MCF 10A (cell line): ENCODE data around the gene ACIN1. TPM values are rescaled to one million over a fixed set of nuclear protein-coding genes. Genes with fewer than 3 reads are reported as not detected.

Source experiments
- BruUV-seq: library from RNA; stranded (reverse); fragments of 400-500 nt; replicated peaks from 2 replicates; lab custom pipeline; 2021; lab: Mats Ljungman, UMichigan
- CTCF ChIA-PET: fragments of 300-600 bp; sonication (Branson Sonifier 250); formaldehyde crosslinking; extraction: SDS; loops from one replicate; lab custom pipeline; 2021; ENCODE audit warnings: antibody characterized with exemption, inconsistent platforms; lab: Yijun Ruan, JAX
- POLR2A ChIA-PET: fragments of 300-600, 350-650 bp; sonication (Branson Sonifier 250); formaldehyde crosslinking; extraction: SDS; loops from one replicate; lab custom pipeline; 2020; ENCODE audit warnings: antibody characterized with exemption, inconsistent platforms; lab: Yijun Ruan, JAX
- DNase-seq: peaks from one replicate; pipeline ENCODE4 v3.0.0-alpha.2; 2018; ENCODE audit not compliant: unreplicated experiment
- H3K27ac Mint-ChIP-seq: one replicate; pipeline ENCODE4 v1.8.0; 2022; ENCODE audit warnings: mild to moderate bottlenecking, low read depth, mixed read lengths; ENCODE audit not compliant: unreplicated experiment
- H3K27me3 Mint-ChIP-seq: one replicate; pipeline ENCODE4 v1.8.0; 2022; ENCODE audit warnings: mixed read lengths; ENCODE audit not compliant: insufficient read depth, unreplicated experiment
- H3K36me3 Mint-ChIP-seq: one replicate; pipeline ENCODE4 v1.8.0; 2022; ENCODE audit warnings: mild to moderate bottlenecking, moderate library complexity, mixed read lengths; ENCODE audit not compliant: insufficient read depth, unreplicated experiment
- H3K4me1 Mint-ChIP-seq: one replicate; pipeline ENCODE4 v1.8.0; 2022; ENCODE audit warnings: mixed read lengths; ENCODE audit not compliant: insufficient read depth, unreplicated experiment
- H3K4me3 Mint-ChIP-seq: one replicate; pipeline ENCODE4 v1.8.0; 2022; ENCODE audit warnings: mild to moderate bottlenecking, moderate library complexity, mixed read lengths; ENCODE audit not compliant: unreplicated experiment
- H3K9me3 Mint-ChIP-seq: one replicate; pipeline ENCODE4 v1.8.0; 2022; ENCODE audit warnings: mixed read lengths; ENCODE audit not compliant: unreplicated experiment
- intact Hi-C: fragments of 100-400 bp; cut with micrococcal nuclease; formaldehyde crosslinking; loops from 2 replicates; pipeline ENCODE4 v1.14.1; 2022
- total RNA-seq: library from RNA; stranded (reverse); gene quantifications from 2 replicates; pipeline ENCODE4 v1.2.3, GENCODE V29; 2022
- TF ChIP-seq, protein P1 (sequence below): fragments of 200-600 bp; IDR thresholded peaks from one replicate; pipeline ENCODE4 v1.8.0; 2022; ENCODE audit warnings: antibody characterized with exemption, mild to moderate bottlenecking; ENCODE audit not compliant: unreplicated experiment

Gene ACIN1
- total RNA-seq, 1 experiment from 2014 or later = 197 TPM

DNA sequence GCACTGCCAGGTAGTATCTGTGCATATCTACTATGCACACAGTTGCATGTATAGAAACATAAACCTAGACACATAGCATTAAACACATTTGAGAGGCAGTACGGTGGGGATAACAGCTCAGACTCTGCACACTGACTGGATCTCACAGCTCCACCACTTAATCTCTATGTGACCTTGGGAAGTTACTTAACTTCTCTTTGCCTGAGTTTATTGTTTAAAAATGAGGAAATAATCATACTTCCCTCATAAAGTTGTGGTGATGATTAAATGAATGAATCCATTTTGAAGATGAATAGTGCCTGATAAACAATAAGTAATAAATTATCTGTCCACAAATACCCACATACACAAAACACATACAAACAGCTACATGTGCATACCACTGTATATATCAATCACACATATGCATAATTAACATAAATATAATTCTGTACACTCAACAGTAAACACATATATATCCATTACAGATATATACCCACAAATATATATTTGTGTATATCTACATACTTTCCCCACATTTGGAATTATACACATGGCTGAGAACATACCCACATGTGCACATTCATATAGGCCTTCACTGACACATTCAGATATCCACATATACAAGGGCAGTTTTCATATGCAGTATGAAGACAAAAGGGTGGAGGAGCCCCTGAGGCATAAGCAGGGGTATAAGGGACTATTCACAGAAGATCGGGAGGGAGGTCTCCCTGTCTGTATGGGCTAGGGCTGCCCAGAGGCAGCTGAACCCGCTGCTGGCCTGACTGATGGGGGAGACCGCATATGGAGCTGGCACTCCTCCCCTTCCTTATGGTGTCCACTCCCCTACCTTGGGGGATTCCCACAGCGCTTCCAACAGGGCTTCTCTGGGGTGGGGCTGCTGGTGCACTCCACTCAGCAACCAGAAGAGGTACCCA lies 43.5 kb downstream of the ACIN1 start:
- BruUV-seq = no TSS peak
- H3K27me3 Mint-ChIP-seq = no peaks in the 10 kb centered on the region
- no peak overlapping the region for H3K27ac Mint-ChIP-seq
- TF ChIP-seq, protein P1, sequence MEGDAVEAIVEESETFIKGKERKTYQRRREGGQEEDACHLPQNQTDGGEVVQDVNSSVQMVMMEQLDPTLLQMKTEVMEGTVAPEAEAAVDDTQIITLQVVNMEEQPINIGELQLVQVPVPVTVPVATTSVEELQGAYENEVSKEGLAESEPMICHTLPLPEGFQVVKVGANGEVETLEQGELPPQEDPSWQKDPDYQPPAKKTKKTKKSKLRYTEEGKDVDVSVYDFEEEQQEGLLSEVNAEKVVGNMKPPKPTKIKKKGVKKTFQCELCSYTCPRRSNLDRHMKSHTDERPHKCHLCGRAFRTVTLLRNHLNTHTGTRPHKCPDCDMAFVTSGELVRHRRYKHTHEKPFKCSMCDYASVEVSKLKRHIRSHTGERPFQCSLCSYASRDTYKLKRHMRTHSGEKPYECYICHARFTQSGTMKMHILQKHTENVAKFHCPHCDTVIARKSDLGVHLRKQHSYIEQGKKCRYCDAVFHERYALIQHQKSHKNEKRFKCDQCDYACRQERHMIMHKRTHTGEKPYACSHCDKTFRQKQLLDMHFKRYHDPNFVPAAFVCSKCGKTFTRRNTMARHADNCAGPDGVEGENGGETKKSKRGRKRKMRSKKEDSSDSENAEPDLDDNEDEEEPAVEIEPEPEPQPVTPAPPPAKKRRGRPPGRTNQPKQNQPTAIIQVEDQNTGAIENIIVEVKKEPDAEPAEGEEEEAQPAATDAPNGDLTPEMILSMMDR = no peak
- peaks cover 8% of the 10 kb centered on the region for H3K4me1 Mint-ChIP-seq
- intact Hi-C loops = no loop called here
- DNase-seq = no peak
- ChIA-PET CTCF (interaction anchor here (0.9 to 2.3 kb wide), 3 partner anchors 18 to 65 kb away, joined by 3 to 17 read pairs (median 3); no protein-coding TSS in a partner anchor), POLR2A (interaction anchor here (0.7 to 1.0 kb wide), 2 partner anchors 44 to 95 kb away, joined by 4 to 6 read pairs; partner anchors contain the start of genes ACIN1, C14orf119 and HAUS4)
- no peaks in the 10 kb centered on the region for H3K36me3 Mint-ChIP-seq
- no peak overlapping the region for H3K4me3 Mint-ChIP-seq
- H3K9me3 Mint-ChIP-seq = no peaks in the 10 kb centered on the region

DNA sequence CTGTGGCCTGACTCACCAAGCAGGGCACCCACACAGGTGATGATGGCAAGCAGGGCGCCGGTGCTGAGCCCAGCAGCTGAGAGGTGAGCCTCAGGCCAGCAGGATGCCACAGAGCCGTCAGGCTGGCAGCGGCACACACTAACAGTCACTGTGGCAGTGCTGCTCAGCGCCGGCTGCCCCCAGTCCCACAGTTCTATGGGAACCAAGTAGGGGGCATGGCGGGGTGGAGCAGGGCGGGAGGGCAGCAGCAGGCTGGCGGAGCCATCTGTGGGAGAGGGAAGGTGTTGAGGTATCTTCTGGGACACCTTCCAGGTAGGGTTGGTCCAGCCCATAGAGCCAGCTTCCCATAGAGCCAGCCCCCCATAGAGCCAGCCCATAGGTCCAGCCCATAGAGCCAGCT lies 45.9 kb downstream of the ACIN1 start:
- no peak for DNase-seq
- POLR2A ChIA-PET = no interaction called here
- TF ChIP-seq, protein P1 = no peak
- intact Hi-C loops = no loop called here
- Mint-ChIP-seq H3K9me3 (no peaks in the 10 kb centered on the region), H3K4me3 (no peak overlapping the region), H3K27me3 (no peaks in the 10 kb centered on the region), H3K27ac (no peak overlapping the region), H3K4me1 (no peaks in the 10 kb centered on the region), H3K36me3 (no peaks in the 10 kb centered on the region)
- CTCF ChIA-PET = interaction anchor here (0.5 to 1.6 kb wide), 4 partner anchors 9 to 246 kb away, joined by 3 to 6 read pairs (median 4); no protein-coding TSS in a partner anchor
- no TSS peak for BruUV-seq

DNA sequence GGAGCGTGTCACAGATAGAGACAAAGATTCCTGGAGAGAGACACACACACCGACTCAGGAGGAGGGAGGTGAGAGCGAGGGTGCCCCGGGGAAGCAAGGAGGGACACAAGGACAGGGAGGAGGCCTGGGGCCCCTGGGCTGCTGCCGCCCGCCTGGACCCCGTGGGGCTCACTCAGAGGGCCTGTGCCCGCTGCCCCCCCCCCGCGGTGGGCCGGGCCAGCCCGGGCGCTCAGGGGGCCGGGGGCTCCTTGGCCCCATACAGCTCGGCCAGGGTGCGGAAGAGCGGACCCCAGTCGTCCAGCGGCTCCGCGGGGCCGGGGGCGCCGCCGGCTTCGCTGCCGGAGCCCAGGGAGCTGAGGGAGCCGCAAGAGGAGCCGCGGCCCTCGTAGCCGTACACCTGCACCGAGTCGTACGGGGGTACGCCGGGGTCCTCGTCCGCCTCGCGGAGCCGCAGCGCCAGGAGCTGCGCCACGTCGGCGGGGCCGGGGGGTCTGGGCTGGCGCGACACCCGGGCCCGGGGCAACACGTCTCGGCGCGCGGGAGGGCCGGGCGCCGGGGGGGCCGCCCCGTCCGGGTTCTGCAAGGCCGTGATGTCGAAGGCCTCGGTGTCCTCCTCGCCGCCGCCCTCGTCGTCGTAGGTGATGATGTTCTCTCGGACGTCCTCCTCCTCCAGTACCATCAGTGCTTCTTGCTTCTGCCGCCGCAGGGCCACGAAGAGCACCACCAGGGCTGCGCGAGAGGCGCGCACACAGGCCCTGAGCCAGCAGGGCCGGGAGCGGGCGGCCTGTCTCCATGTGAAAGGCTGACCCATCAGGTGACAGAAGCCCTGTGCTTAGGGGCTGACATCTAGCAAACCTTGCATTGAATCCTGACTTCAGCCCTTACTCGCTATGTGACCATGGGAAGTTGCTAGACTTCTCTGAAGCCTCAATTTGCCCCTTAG lies 46.9 kb downstream of the ACIN1 start:
- Mint-ChIP-seq H3K27me3 (no peaks in the 10 kb centered on the region), H3K4me3 (no peak overlapping the region), H3K27ac (no peak overlapping the region), H3K4me1 (no peaks in the 10 kb centered on the region), H3K36me3 (no peaks in the 10 kb centered on the region), H3K9me3 (no peaks in the 10 kb centered on the region)
- CTCF ChIA-PET = interaction anchor here (0.6 to 1.6 kb wide), 3 partner anchors 8 to 53 kb away, joined by 4 read pairs; no protein-coding TSS in a partner anchor
- no peak for DNase-seq
- intact Hi-C loops = no loop called here
- TF ChIP-seq, protein P1 = no peak
- POLR2A ChIA-PET = no interaction called here
- no TSS peak for BruUV-seq
